ENCODE measurements around the gene SNRPA. TPM values are rescaled to one million over a fixed set of nuclear protein-coding genes. Genes with fewer than 3 reads are reported as not detected.

The SNRPA gene
- polyA plus RNA-seq, 1 donor (not counting 4 experiments of a cell fraction or from before 2014, with no cell fraction given) = 93.4 TPM

DNA sequence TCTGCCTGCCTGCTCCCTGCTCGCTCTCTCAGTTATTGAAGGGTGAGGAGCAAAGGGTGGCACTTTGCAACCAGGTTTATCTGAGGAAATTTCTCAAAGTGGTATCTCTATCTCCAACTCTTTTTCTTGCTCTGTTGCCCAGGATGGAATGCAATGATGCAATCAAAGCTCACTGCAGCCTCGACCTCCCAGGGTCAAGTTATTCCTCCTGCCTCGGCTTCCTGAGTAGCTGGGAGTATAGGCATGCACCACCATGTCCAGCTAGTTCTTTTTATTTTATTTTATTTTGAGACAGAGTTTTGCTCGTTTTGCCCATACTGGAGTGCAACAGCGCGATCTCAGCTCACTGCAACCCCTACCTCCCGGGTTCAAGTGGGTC, 5.6 kb upstream of the SNRPA start:
- DNase-seq (ENCODE audit: low read depth, low spot score) = no peak
- TF ChIP-seq, protein P1, sequence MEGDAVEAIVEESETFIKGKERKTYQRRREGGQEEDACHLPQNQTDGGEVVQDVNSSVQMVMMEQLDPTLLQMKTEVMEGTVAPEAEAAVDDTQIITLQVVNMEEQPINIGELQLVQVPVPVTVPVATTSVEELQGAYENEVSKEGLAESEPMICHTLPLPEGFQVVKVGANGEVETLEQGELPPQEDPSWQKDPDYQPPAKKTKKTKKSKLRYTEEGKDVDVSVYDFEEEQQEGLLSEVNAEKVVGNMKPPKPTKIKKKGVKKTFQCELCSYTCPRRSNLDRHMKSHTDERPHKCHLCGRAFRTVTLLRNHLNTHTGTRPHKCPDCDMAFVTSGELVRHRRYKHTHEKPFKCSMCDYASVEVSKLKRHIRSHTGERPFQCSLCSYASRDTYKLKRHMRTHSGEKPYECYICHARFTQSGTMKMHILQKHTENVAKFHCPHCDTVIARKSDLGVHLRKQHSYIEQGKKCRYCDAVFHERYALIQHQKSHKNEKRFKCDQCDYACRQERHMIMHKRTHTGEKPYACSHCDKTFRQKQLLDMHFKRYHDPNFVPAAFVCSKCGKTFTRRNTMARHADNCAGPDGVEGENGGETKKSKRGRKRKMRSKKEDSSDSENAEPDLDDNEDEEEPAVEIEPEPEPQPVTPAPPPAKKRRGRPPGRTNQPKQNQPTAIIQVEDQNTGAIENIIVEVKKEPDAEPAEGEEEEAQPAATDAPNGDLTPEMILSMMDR (optimal IDR thresholded peaks at IDR 0.05 in 1 of 3, IDR thresholded peaks at IDR 0.05 in 1 of 3, conservative IDR thresholded peaks at IDR 0.05 in 1 of 3; ENCODE audit: extremely low read depth in 1 of 3, insufficient read depth in 2 of 3, low read length in 3 of 3) = no peak
- TF ChIP-seq EZH2 (IDR thresholded peaks at IDR 0.05; ENCODE audit: low read length) = no peak
- Histone ChIP-seq H3K27me3 (ENCODE audit: control insufficient read depth, extremely low read depth, insufficient read depth, low read length) (no peaks in the 10 kb centered on the region), H3K9me3 (ENCODE audit: control insufficient read depth, low read depth, low read length) (no peaks in the 10 kb centered on the region), H3K4me2 (ENCODE audit: control insufficient read depth, extremely low read depth, insufficient read depth, low read depth, low read length) (no peak overlapping the region), H3K4me3 (ENCODE audit: control insufficient read depth in 2 of 3, extremely low read depth in 1 of 3, insufficient read depth in 2 of 3, low read depth in 1 of 3, low read length in 3 of 3) (no peak overlapping the region), H3K36me3 (ENCODE audit: control insufficient read depth in 2 of 2, extremely low read depth in 1 of 2, insufficient read depth in 2 of 2, low read length in 2 of 2) (peaks cover 0 to 5% of the 10 kb centered on the region in 2 experiments), H3K27ac (ENCODE audit: control insufficient read depth, insufficient read depth, low read length) (no peak overlapping the region), H3K79me2 (ENCODE audit: control insufficient read depth, insufficient read depth, low read length) (no peaks in the 10 kb centered on the region), H2AFZ (ENCODE audit: control insufficient read depth, low read length) (no peak overlapping the region), H3K9ac (ENCODE audit: control insufficient read depth, extremely low read depth, insufficient read depth, low read length) (no peak overlapping the region), H4K20me1 (ENCODE audit: control insufficient read depth, extremely low read depth, insufficient read depth, low read length) (no peaks in the 10 kb centered on the region), H3K4me1 (ENCODE audit: control insufficient read depth, extremely low read depth, insufficient read depth, low read length) (peaks cover 10% of the 10 kb centered on the region), H3K9me1 (ENCODE audit: control insufficient read depth, extremely low read depth, insufficient read depth, low read length) (no peaks in the 10 kb centered on the region)
- dilution Hi-C loops (cut with MboI; ENCODE audit: extremely low pct_ligation_motif_present, low sequenced_read_pairs) = no loop called here
- no peak for FAIRE-seq

DNA sequence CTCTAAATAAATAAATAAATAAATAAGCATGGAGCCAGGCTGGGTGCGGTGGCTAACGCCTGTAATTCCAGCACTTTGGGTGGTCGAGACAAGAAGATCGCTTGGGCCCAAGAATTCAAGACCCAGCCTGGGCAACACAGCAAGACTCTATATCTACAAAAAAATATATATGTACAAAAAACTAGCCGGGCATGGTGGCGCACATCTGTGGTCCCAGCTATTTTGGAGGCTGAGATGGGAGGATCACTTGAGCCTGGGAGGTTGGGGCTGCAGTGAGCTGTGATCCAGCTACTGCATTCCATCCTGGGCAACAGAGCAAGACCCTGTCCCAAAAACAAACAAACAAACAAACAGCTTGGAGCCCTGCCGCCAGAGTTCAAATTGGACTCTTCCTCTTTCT, 3.5 kb upstream of the SNRPA start:
- Histone ChIP-seq H4K20me1 (ENCODE audit: control insufficient read depth, extremely low read depth, insufficient read depth, low read length) (no peaks in the 10 kb centered on the region), H3K79me2 (ENCODE audit: control insufficient read depth, insufficient read depth, low read length) (peaks cover 14% of the 10 kb centered on the region), H2AFZ (ENCODE audit: control insufficient read depth, low read length) (no peak overlapping the region), H3K4me2 (ENCODE audit: control insufficient read depth, extremely low read depth, insufficient read depth, low read depth, low read length) (no peak overlapping the region), H3K9ac (ENCODE audit: control insufficient read depth, extremely low read depth, insufficient read depth, low read length) (no peak overlapping the region), H3K36me3 (ENCODE audit: control insufficient read depth in 2 of 2, extremely low read depth in 1 of 2, insufficient read depth in 2 of 2, low read length in 2 of 2) (peaks cover 0 to under 1% of the 10 kb centered on the region in 2 experiments), H3K27me3 (ENCODE audit: control insufficient read depth, extremely low read depth, insufficient read depth, low read length) (no peaks in the 10 kb centered on the region), H3K27ac (ENCODE audit: control insufficient read depth, insufficient read depth, low read length) (no peak overlapping the region), H3K9me3 (ENCODE audit: control insufficient read depth, low read depth, low read length) (no peaks in the 10 kb centered on the region), H3K4me1 (ENCODE audit: control insufficient read depth, extremely low read depth, insufficient read depth, low read length) (peaks cover 14% of the 10 kb centered on the region), H3K4me3 (ENCODE audit: control insufficient read depth in 2 of 3, extremely low read depth in 1 of 3, insufficient read depth in 2 of 3, low read depth in 1 of 3, low read length in 3 of 3) (no peak overlapping the region), H3K9me1 (ENCODE audit: control insufficient read depth, extremely low read depth, insufficient read depth, low read length) (no peaks in the 10 kb centered on the region)
- dilution Hi-C loops (cut with MboI; ENCODE audit: extremely low pct_ligation_motif_present, low sequenced_read_pairs) = no loop called here
- DNase-seq (ENCODE audit: low read depth, low spot score) = no peak
- no peak for FAIRE-seq
- no peak for TF ChIP-seq EZH2 (IDR thresholded peaks at IDR 0.05; ENCODE audit: low read length)
- TF ChIP-seq, protein P1 (optimal IDR thresholded peaks at IDR 0.05 in 1 of 3, IDR thresholded peaks at IDR 0.05 in 1 of 3, conservative IDR thresholded peaks at IDR 0.05 in 1 of 3; ENCODE audit: extremely low read depth in 1 of 3, insufficient read depth in 2 of 3, low read length in 3 of 3) = no peak

Measured in keratinocyte (primary cell).